CD8-positive, alpha-beta memory T cell (primary cell): ENCODE results near the gene TTBK1. TPM values are rescaled to one million over a fixed set of nuclear protein-coding genes. Genes with fewer than 3 reads are reported as not detected.

ENCODE experiments used
- CTCF ChIA-PET: fragments of 350-600 bp; sonication (Branson Sonifier 250); formaldehyde crosslinking; loops from one replicate; lab custom pipeline; 2021; ENCODE audit warnings: antibody characterized with exemption; lab: Charles Lee
- POLR2A ChIA-PET: fragments of 350-600 bp; sonication (Branson Sonifier 250); formaldehyde crosslinking; loops from one replicate; lab custom pipeline; 2021; ENCODE audit warnings: antibody characterized with exemption; lab: Charles Lee
- DNase-seq, 5 donors: peaks; one replicate each; pipeline versions ENCODE4 v3.0.0 to v3.0.0-alpha.2; 2020 to 2022; ENCODE audit warnings: mixed read lengths in 1 of 5
- H3K27ac ChIP-seq: one replicate; pipeline ENCODE4 v1.7.0; 2013; ENCODE audit warnings: low read depth, mild to moderate bottlenecking, low read length, moderate library complexity
- H3K27me3 ChIP-seq: 2 replicates; pipeline ENCODE4 v1.7.0; 2013; ENCODE audit warnings: low read length, mild to moderate bottlenecking; ENCODE audit not compliant: insufficient read depth, poor library complexity, severe bottlenecking
- H3K36me3 ChIP-seq: 2 replicates; pipeline ENCODE4 v1.7.0; 2013; ENCODE audit warnings: mild to moderate bottlenecking, low read length, moderate library complexity; ENCODE audit not compliant: insufficient read depth
- H3K4me1 ChIP-seq: 2 replicates; pipeline ENCODE4 v1.7.0; 2013; ENCODE audit warnings: mild to moderate bottlenecking, low read length, moderate library complexity; ENCODE audit not compliant: insufficient read depth
- H3K4me3 ChIP-seq: 2 replicates; pipeline ENCODE4 v1.7.0; 2013; ENCODE audit warnings: mild to moderate bottlenecking, low read length
- H3K9me3 ChIP-seq: 2 replicates; pipeline ENCODE4 v1.7.0; 2013; ENCODE audit warnings: mild to moderate bottlenecking, low read length
- H3K27ac Mint-ChIP-seq, 8 donors: one replicate each; pipeline ENCODE4 v1.8.0; 2020 to 2021; ENCODE audit warnings: mixed read lengths in 8 of 8, mild to moderate bottlenecking in 6 of 8, inconsistent platforms in 3 of 8, moderate library complexity in 3 of 8
- H3K27me3 Mint-ChIP-seq, 2 donors: one replicate each; pipeline ENCODE4 v1.8.0; 2020 to 2021; ENCODE audit warnings: mixed read lengths in 2 of 2, mild to moderate bottlenecking in 1 of 2, moderate library complexity in 1 of 2
- H3K36me3 Mint-ChIP-seq, 3 donors: one replicate each; pipeline ENCODE4 v1.8.0; 2020 to 2021; ENCODE audit warnings: mixed read lengths in 3 of 3, inconsistent platforms in 1 of 3, mild to moderate bottlenecking in 1 of 3
- H3K4me1 Mint-ChIP-seq, 3 donors: one replicate each; pipeline ENCODE4 v1.8.0; 2020 to 2021; ENCODE audit warnings: mixed read lengths in 3 of 3, inconsistent platforms in 1 of 3, mild to moderate bottlenecking in 1 of 3
- H3K4me3 Mint-ChIP-seq, 7 donors: one replicate each; pipeline ENCODE4 v1.8.0; 2020 to 2021; ENCODE audit warnings: mixed read lengths in 7 of 7, mild to moderate bottlenecking in 6 of 7, moderate library complexity in 4 of 7, inconsistent platforms in 2 of 7
- H3K9me3 Mint-ChIP-seq, 5 donors: one replicate each; pipeline ENCODE4 v1.8.0; 2020 to 2022; ENCODE audit warnings: mixed read lengths in 5 of 5, mild to moderate bottlenecking in 3 of 5, moderate library complexity in 2 of 5, inconsistent platforms in 1 of 5
- polyA plus RNA-seq: library from polyadenylated mRNA; unstranded; fragments of 300-500 nt; fragmentation: Illumina TruSeq; gene quantifications from one replicate; pipeline ENCODE4 v1.2.3, GENCODE V29; 2021
- total RNA-seq, 2 experiments: library from RNA; stranded (reverse); gene quantifications; one replicate each; pipeline ENCODE4 v1.2.3, GENCODE V29; 2021

The TTBK1 gene
- total and polyA plus RNA-seq, 3 experiments from 2014 or later = 1.1 to 1.2 TPM; not detected in 1

- Mint-ChIP-seq H3K4me3 (no peak overlapping the region), H3K9me3 (no peaks in the 10 kb centered on the region), H3K36me3 (no peaks in the 10 kb centered on the region), H3K4me1 (no peaks in the 10 kb centered on the region), H3K27me3 (peaks cover 14 to 34% of the 10 kb centered on the region in 2 donors), H3K27ac (no peak overlapping the region)
- Histone ChIP-seq H3K4me3 (no peak overlapping the region), H3K36me3 (no peaks in the 10 kb centered on the region), H3K27ac (no peak overlapping the region), H3K9me3 (no peaks in the 10 kb centered on the region), H3K27me3 (peaks cover 5% of the 10 kb centered on the region), H3K4me1 (no peaks in the 10 kb centered on the region)
- CTCF ChIA-PET = no interaction called here
- DNase-seq = no peak
- POLR2A ChIA-PET = no interaction called here
Measured at GRCh38 chr6:43295456-43295855, 52.2 kb downstream of the TTBK1 start.

GRCh38 chr6:43296780-43297497 is 53.7 kb downstream of the TTBK1 start:
- no peaks in the 10 kb centered on the region for H3K4me1 Mint-ChIP-seq

GRCh38 chr6:43297644-43298564 is 54.6 kb downstream of the TTBK1 start, which contains the start of gene SLC22A7:
TSS of gene SLC22A7 (plus strand) at chr6:43298260. CDS start at chr6:43298359, 99 bp downstream.
- peaks cover 14 to 44% of the 10 kb centered on the region in 2 donors for H3K27me3 Mint-ChIP-seq
- H3K4me1 Mint-ChIP-seq = no peaks in the 10 kb centered on the region
- H3K27ac ChIP-seq = no peak within 1 kb of the TSS
- H3K27ac Mint-ChIP-seq = peak within 1 kb of the TSS in 1 of 8 donors; percentile 51
- no peak within 1 kb of the TSS for H3K4me3 Mint-ChIP-seq
- H3K9me3 Mint-ChIP-seq = no peaks in the 10 kb centered on the region
- no peaks in the 10 kb centered on the region for H3K36me3 Mint-ChIP-seq
- H3K4me3 ChIP-seq = no peak within 1 kb of the TSS
- no peak for DNase-seq
- POLR2A ChIA-PET = no interaction called here
- no peaks in the 10 kb centered on the region for H3K4me1 ChIP-seq
- CTCF ChIA-PET = interaction anchor here (1.2 to 1.4 kb wide), 2 partner anchors 11 to 34 kb away, joined by 3 to 4 read pairs; partner anchors contain the start of gene CRIP3
- no peaks in the 10 kb centered on the region for H3K36me3 ChIP-seq
- H3K9me3 ChIP-seq = no peaks in the 10 kb centered on the region
- H3K27me3 ChIP-seq = peaks cover 5% of the 10 kb centered on the region

More at GRCh38 chr6:43296780-43297497, 53.7 kb downstream of the TTBK1 start:
- no peaks in the 10 kb centered on the region for H3K9me3 ChIP-seq
- DNase-seq = no peak
- Mint-ChIP-seq H3K27me3 (peaks cover 14 to 43% of the 10 kb centered on the region in 2 donors), H3K27ac (no peak overlapping the region), H3K4me3 (no peak overlapping the region), H3K36me3 (no peaks in the 10 kb centered on the region), H3K9me3 (no peaks in the 10 kb centered on the region)
- no peak overlapping the region for H3K27ac ChIP-seq
- POLR2A ChIA-PET = no interaction called here
- H3K4me1 ChIP-seq = no peaks in the 10 kb centered on the region
- H3K4me3 ChIP-seq = no peak overlapping the region
- no peaks in the 10 kb centered on the region for H3K36me3 ChIP-seq
- CTCF ChIA-PET = interaction anchor here (1.2 to 1.4 kb wide), 3 partner anchors 10 to 33 kb away, joined by 3 to 5 read pairs (median 4); partner anchors contain the start of gene CRIP3
- peaks cover 5% of the 10 kb centered on the region for H3K27me3 ChIP-seq

GRCh38 chr6:43298565-43299337 is 55.5 kb downstream of the TTBK1 start:
- H3K27me3 Mint-ChIP-seq = peaks cover 14 to 44% of the 10 kb centered on the region in 2 donors
- no peak overlapping the region for H3K4me3 Mint-ChIP-seq
- H3K9me3 ChIP-seq = no peaks in the 10 kb centered on the region
- no peaks in the 10 kb centered on the region for H3K4me1 ChIP-seq
- H3K27ac Mint-ChIP-seq = peak overlapping the region in 1 of 8 donors; percentile 51
- no peak for DNase-seq
- no peaks in the 10 kb centered on the region for H3K36me3 ChIP-seq
- no peaks in the 10 kb centered on the region for H3K9me3 Mint-ChIP-seq
- H3K27ac ChIP-seq = no peak overlapping the region
- no peak overlapping the region for H3K4me3 ChIP-seq
- no peaks in the 10 kb centered on the region for H3K4me1 Mint-ChIP-seq
- ChIA-PET CTCF (no interaction called here), POLR2A (interaction anchor here (0.5 kb wide), 1 partner anchor 231 kb away, joined by 3 read pairs; no protein-coding TSS in a partner anchor)
- H3K27me3 ChIP-seq = peaks cover 5% of the 10 kb centered on the region
- H3K36me3 Mint-ChIP-seq = no peaks in the 10 kb centered on the region

GRCh38 chr6:43299338-43300293 is 56.3 kb downstream of the TTBK1 start:
- Histone ChIP-seq H3K4me3 (no peak overlapping the region), H3K4me1 (no peaks in the 10 kb centered on the region), H3K27me3 (peaks cover 5% of the 10 kb centered on the region), H3K9me3 (no peaks in the 10 kb centered on the region), H3K36me3 (no peaks in the 10 kb centered on the region), H3K27ac (no peak overlapping the region)
- Mint-ChIP-seq H3K4me3 (no peak overlapping the region), H3K4me1 (no peaks in the 10 kb centered on the region), H3K36me3 (no peaks in the 10 kb centered on the region), H3K27me3 (peaks cover 14 to 44% of the 10 kb centered on the region in 2 donors), H3K27ac (no peak overlapping the region), H3K9me3 (no peaks in the 10 kb centered on the region)
- POLR2A ChIA-PET = no interaction called here
- CTCF ChIA-PET = interaction anchor here (1.2 kb wide), 1 partner anchor 71 kb away, joined by 4 read pairs; the partner anchor contains the start of gene DNPH1
- DNase-seq = no peak

GRCh38 chr6:43301081-43301870 is 58.0 kb downstream of the TTBK1 start:
- Histone ChIP-seq H3K27me3 (peaks cover 5% of the 10 kb centered on the region), H3K9me3 (no peaks in the 10 kb centered on the region), H3K4me3 (no peak overlapping the region), H3K27ac (no peak overlapping the region), H3K36me3 (no peaks in the 10 kb centered on the region), H3K4me1 (no peaks in the 10 kb centered on the region)
- Mint-ChIP-seq H3K4me3 (no peak overlapping the region), H3K27ac (no peak overlapping the region), H3K27me3 (peaks cover 14 to 44% of the 10 kb centered on the region in 2 donors), H3K4me1 (no peaks in the 10 kb centered on the region), H3K36me3 (no peaks in the 10 kb centered on the region), H3K9me3 (no peaks in the 10 kb centered on the region)
- ChIA-PET POLR2A (no interaction called here), CTCF (no interaction called here)
- no peak for DNase-seq
